Cardiac fibroblast (primary cell): ENCODE measurements around the gene HEPACAM.
A peak's percentile ranks its signal among the peaks of the same experiment; 100 is the strongest.
"Not testable (repeated sequence)": the region's sequence is repeated elsewhere in the genome, so short reads cannot be mapped to it uniquely, and the experiment has no call there.

ENCODE experiments used
- DNase-seq, 2 donors: peaks; one replicate each; pipeline versions ENCODE4 v3.0.0 to v3.0.0-alpha.2; 2010; ENCODE audit warnings: low read depth in 2 of 2
- H3K4me3 ChIP-seq, 2 donors: replicated peaks in 1 of 2; 1 replicate in 1 of 2; 2 replicates in 1 of 2; pipeline ENCODE4 v1.5.1; 2011; ENCODE audit warnings: low read depth in 2 of 2, low read length in 2 of 2, mild to moderate bottlenecking in 2 of 2, moderate library complexity in 1 of 2
- CTCF ChIP-seq: IDR thresholded peaks from one replicate; pipeline ENCODE4 v1.5.1; 2011; ENCODE audit warnings: low read depth, mild to moderate bottlenecking, low read length, inconsistent platforms

Gene HEPACAM

DNA sequence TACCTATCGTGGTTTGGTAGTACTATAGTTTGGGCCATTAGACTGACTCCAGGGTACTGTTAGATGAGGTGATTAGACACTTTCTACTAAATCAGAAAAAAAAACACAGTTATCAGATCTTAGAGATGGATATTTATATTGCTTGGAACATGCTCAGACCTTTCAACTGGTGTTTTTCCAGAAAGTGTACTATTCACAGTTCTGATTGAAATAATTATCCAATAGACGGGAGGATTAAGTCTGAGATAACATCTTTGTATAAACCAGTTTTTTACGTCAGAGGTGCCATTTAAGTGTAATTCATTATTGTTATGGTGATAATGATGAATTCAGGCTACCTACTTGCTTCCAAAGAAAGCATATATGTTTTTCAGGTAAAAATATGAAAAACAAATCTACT, 40.7 kb upstream of the HEPACAM start:
- TF ChIP-seq CTCF: no peak
- H3K4me3 ChIP-seq: no peak overlapping the region
- no peak for DNase-seq

DNA sequence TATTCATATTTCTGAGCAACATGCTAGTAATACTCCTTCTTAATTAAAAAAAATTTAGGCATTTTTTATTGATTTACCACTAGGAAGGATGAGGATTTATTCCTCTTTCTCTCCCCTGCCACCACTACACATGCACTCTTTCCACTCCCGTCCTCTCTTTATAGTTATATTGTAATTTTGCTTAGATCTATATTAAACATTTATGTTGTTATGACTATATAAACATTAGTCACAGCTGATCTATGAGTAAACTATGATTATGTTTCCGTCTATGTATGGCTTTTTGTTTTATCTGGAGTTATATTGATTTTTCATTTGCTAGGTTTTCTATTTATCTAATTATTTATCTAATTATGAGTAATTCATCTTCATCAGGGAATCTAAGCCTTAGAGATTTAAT, 36.0 kb upstream of the HEPACAM start:
- no peak for DNase-seq
- no peak overlapping the region for H3K4me3 ChIP-seq
- TF ChIP-seq CTCF: no peak

- H3K4me3 ChIP-seq: no peak overlapping the region
- TF ChIP-seq CTCF: no peak
- peak; percentile 39 to 65 for DNase-seq
These were observed 35.1 kb upstream of the HEPACAM start for GRCh38 chr11:124970925-124971324.

- H3K4me3 ChIP-seq, DNase-seq: not testable (repeated sequence)
These were observed 32.4 kb upstream of the HEPACAM start for GRCh38 chr11:124968197-124968596.

DNA sequence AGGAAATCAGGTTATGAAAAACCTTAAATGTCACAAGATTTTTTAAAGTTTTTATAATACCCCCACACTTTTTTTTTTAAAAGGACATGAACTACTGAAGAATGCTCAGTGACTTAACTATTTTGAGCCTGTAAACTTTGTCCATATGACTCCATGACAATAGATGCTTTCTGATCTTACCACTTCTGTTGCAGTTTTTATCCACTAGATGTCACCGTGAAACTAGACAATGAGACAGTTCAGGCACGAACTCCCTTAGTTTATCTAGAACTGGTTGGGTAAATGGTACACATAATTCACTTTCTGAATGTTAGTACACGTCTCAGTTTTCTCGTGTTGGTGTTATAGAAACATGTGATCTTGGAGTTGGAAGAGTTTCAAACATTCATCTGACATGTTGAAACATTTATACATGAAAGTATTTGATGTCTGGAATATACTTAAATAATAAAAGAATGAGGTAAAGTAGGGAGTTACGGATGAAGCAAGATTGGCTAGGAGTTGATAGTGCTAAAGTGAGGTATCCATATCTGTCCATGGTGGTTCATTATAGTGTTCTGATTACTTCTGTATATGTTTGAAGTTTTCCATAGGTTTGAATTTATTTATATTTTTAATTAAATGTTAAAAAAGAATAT, 26.2 kb upstream of the HEPACAM start:
- DNase-seq: peak; percentile 89 to 90
- no peak overlapping the region for H3K4me3 ChIP-seq
- peak; percentile 68 for TF ChIP-seq CTCF

- no peak for TF ChIP-seq CTCF
- DNase-seq: no peak
- peak overlapping the region in 1 of 2 donors; percentile 73 for H3K4me3 ChIP-seq
These were observed 19.2 kb upstream of the HEPACAM start for GRCh38 chr11:124955035-124955434.

GRCh38 chr11:124954590-124954955, 18.7 kb upstream of the HEPACAM start:
- peak in 1 of 2 donors; percentile 5 for DNase-seq
- TF ChIP-seq CTCF: no peak

More at GRCh38 chr11:124954590-124954955, 18.7 kb upstream of the HEPACAM start:
- H3K4me3 ChIP-seq: peak overlapping the region; percentile 63 to 73
